Endothelial cell of umbilical vein (primary cell): ENCODE results near the gene TRAF1. TPM values are rescaled to one million over a fixed set of nuclear protein-coding genes. Genes with fewer than 3 reads are reported as not detected.

Experiments
- BruUV-seq: library from RNA; stranded (reverse); fragments of 400-500 nt; replicated peaks from 2 replicates; lab custom pipeline; 2021; lab: Mats Ljungman, UMichigan
- CTCF ChIA-PET: fragments of 300-600, 350-600 bp; sonication (Branson Sonifier 250); formaldehyde crosslinking; loops from one replicate; lab custom pipeline; 2021; ENCODE audit warnings: antibody characterized with exemption, inconsistent platforms; lab: Charles Lee
- POLR2A ChIA-PET: fragments of 300-600, 350-600 bp; sonication (Branson Sonifier 250); formaldehyde crosslinking; loops from one replicate; lab custom pipeline; 2021; ENCODE audit warnings: antibody characterized with exemption, inconsistent platforms; lab: Charles Lee
- DNase-seq: peaks from one replicate; pipeline ENCODE4 v3.0.0-alpha.2; 2011; ENCODE audit warnings: low read depth, low spot score
- FAIRE-seq: peaks from 2 replicates; lab custom pipeline; 2011; peaks lifted over from hg19 to GRCh38; lab: Jason Lieb, UNC
- H2AFZ ChIP-seq: 2 replicates; pipeline ENCODE4 v1.6.0; 2012; ENCODE audit warnings: low read depth, low read length, control low read depth, inconsistent platforms
- H3K27ac ChIP-seq: 2 replicates; pipeline ENCODE4 v1.5.1; 2011; ENCODE audit warnings: low read depth, mild to moderate bottlenecking, control low read depth, low read length, moderate library complexity; ENCODE audit not compliant: insufficient read depth
- H3K27me3 ChIP-seq, 2 experiments: 2 replicates each; pipeline versions ENCODE4 v1.6.0 to v1.6.1; 2011; ENCODE audit warnings: low read length in 2 of 2, mixed read lengths in 1 of 2; ENCODE audit not compliant: control insufficient read depth in 2 of 2, insufficient read depth in 2 of 2
- H3K36me3 ChIP-seq, 2 experiments: 2 replicates in 1 of 2; 3 replicates in 1 of 2; pipeline ENCODE4 v1.5.1; 2011; ENCODE audit warnings: low read length in 2 of 2, mild to moderate bottlenecking in 1 of 2, moderate library complexity in 1 of 2; ENCODE audit not compliant: control insufficient read depth in 2 of 2, insufficient read depth in 2 of 2; ENCODE audit errors: extremely low read depth in 1 of 2
- H3K4me1 ChIP-seq: 3 replicates; pipeline ENCODE4 v1.5.1; 2011; ENCODE audit warnings: mild to moderate bottlenecking, low read length; ENCODE audit not compliant: control insufficient read depth, insufficient read depth; ENCODE audit errors: extremely low read depth
- H3K4me2 ChIP-seq: 2 replicates; pipeline ENCODE4 v1.6.1; 2011; ENCODE audit warnings: low read length, control low read depth, mixed read lengths; ENCODE audit not compliant: insufficient read depth
- H3K4me3 ChIP-seq, 3 experiments: fragments of 200-600 bp in 1 of 3; sonication (generic), shearing (Covaris generic) in 1 of 3; replicated peaks in 1 of 3; 2 replicates each; pipeline ENCODE4 v1.5.1; 2011 to 2016; ENCODE audit warnings: control low read depth in 3 of 3, low read length in 3 of 3, mild to moderate bottlenecking in 2 of 3, inconsistent platforms in 1 of 3, low read depth in 1 of 3, moderate library complexity in 1 of 3; ENCODE audit not compliant: insufficient read depth in 1 of 3
- H3K79me2 ChIP-seq: 2 replicates; pipeline ENCODE4 v1.6.0; 2012; ENCODE audit warnings: low read length, inconsistent platforms; ENCODE audit not compliant: control insufficient read depth, insufficient read depth
- H3K9ac ChIP-seq: replicated peaks from 2 replicates; pipeline ENCODE3; 2011; ENCODE audit warnings: low read length, control low read depth; ENCODE audit not compliant: insufficient read depth; ENCODE audit errors: extremely low read depth
- H3K9me1 ChIP-seq: replicated peaks from 3 replicates; pipeline ENCODE4 v1.6.0; 2011; ENCODE audit warnings: mild to moderate bottlenecking, low read length; ENCODE audit not compliant: control insufficient read depth, insufficient read depth; ENCODE audit errors: extremely low read depth
- H3K9me3 ChIP-seq: replicated peaks from 2 replicates; pipeline ENCODE4 v1.5.1; 2012; ENCODE audit warnings: low read length, inconsistent platforms; ENCODE audit not compliant: control insufficient read depth, insufficient read depth
- H4K20me1 ChIP-seq: replicated peaks from 2 replicates; pipeline ENCODE3; 2011; ENCODE audit warnings: mild to moderate bottlenecking, low read length; ENCODE audit not compliant: control insufficient read depth, insufficient read depth; ENCODE audit errors: extremely low read depth
- GATA2 ChIP-seq: IDR thresholded peaks from 2 replicates; pipeline ENCODE4 v1.7.0; 2011; ENCODE audit warnings: low read depth, mild to moderate bottlenecking, moderate library complexity, mixed read lengths, low read length; ENCODE audit not compliant: insufficient read length, insufficient read depth
- dilution Hi-C: fragments of 300-500 bp; cut with MboI; formaldehyde crosslinking; loops from one replicate; pipeline ENCODE4 v1.15.0; 2019; ENCODE audit warnings: low sequenced_read_pairs; ENCODE audit not compliant: extremely low pct_ligation_motif_present
- intact Hi-C: fragments of 100-400 bp; cut with micrococcal nuclease; formaldehyde crosslinking; loops from one replicate; pipeline ENCODE4 v1.10.0; 2022
- polyA plus RNA-seq, 4 experiments: library from polyadenylated mRNA; depleted of rRNA in 3 of 4; stranded (reverse) in 3 of 4; unstranded in 1 of 4; fragments of >200 nt; gene quantifications; 2 replicates each; pipeline versions ENCODE4 v1.2.1 to v1.2.3, GENCODE V29; 2011 to 2012; ENCODE audit warnings: missing spikeins in 1 of 4
- total RNA-seq: library from RNA; stranded (reverse); gene quantifications from 2 replicates; pipeline ENCODE4 v1.2.3, GENCODE V29; 2021
- TF ChIP-seq, protein P1 (sequence below), 2 donors: IDR thresholded peaks; 1 replicate in 1 of 2; 2 replicates in 1 of 2; pipeline ENCODE4 v1.5.1; 2011; ENCODE audit warnings: low read length in 2 of 2, mild to moderate bottlenecking in 2 of 2, moderate library complexity in 2 of 2, control low read depth in 1 of 2, inconsistent platforms in 1 of 2, low read depth in 1 of 2; ENCODE audit not compliant: insufficient read depth in 1 of 2; ENCODE audit errors: extremely low read depth in 1 of 2

Gene TRAF1
- total and polyA plus RNA-seq, 2 donors (not counting 3 experiments of a cell fraction or from before 2014, with no cell fraction given) = 2.0 to 2.6 TPM

DNA sequence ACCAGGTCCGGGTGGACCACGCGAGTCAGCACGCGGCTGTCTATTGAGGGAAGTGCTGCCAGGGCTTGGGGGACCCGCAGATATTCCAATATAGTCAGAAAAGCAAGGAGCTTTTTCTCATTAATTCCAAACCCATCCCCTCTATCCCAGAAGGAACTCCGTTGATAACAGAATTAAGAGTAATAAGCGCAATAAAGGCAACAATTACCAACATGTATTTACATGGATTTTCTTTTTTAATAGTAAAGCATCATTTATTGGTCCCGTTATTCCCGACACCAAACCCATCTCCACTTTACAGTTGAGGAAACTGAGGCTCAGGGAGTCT, 57.3 kb downstream of the TRAF1 start:
- no TSS peak for BruUV-seq
- CTCF ChIA-PET = interaction anchor here (0.8 to 5.6 kb wide), 10 partner anchors 11 to 249 kb away, joined by 3 to 38 read pairs (median 4); no protein-coding TSS in a partner anchor
- dilution Hi-C loops = no loop called here

More for the DNA sequence above, 57.3 kb downstream of the TRAF1 start:
- intact Hi-C loops = loop anchor here (1.0 to 2.0 kb wide), 3 partner anchors 67 to 205 kb away; partner anchors contain the start of genes CNTRL and FBXW2
- Histone ChIP-seq H3K79me2 (peaks cover 4% of the 10 kb centered on the region), H3K9me1 (no peaks in the 10 kb centered on the region), H3K9ac (no peak overlapping the region), H4K20me1 (no peaks in the 10 kb centered on the region), H3K9me3 (no peaks in the 10 kb centered on the region), H2AFZ (peak overlapping the region; percentile 86), H3K4me1 (peaks cover 16% of the 10 kb centered on the region), H3K36me3 (peaks cover 17 to 25% of the 10 kb centered on the region in 2 experiments), H3K27ac (no peak overlapping the region), H3K27me3 (no peaks in the 10 kb centered on the region), H3K4me3 (peak overlapping the region in 2 of 3 experiments; percentile 19 to 58), H3K4me2 (peak overlapping the region; percentile 32)
- FAIRE-seq = peak; percentile 8
- TF ChIP-seq, protein P1, sequence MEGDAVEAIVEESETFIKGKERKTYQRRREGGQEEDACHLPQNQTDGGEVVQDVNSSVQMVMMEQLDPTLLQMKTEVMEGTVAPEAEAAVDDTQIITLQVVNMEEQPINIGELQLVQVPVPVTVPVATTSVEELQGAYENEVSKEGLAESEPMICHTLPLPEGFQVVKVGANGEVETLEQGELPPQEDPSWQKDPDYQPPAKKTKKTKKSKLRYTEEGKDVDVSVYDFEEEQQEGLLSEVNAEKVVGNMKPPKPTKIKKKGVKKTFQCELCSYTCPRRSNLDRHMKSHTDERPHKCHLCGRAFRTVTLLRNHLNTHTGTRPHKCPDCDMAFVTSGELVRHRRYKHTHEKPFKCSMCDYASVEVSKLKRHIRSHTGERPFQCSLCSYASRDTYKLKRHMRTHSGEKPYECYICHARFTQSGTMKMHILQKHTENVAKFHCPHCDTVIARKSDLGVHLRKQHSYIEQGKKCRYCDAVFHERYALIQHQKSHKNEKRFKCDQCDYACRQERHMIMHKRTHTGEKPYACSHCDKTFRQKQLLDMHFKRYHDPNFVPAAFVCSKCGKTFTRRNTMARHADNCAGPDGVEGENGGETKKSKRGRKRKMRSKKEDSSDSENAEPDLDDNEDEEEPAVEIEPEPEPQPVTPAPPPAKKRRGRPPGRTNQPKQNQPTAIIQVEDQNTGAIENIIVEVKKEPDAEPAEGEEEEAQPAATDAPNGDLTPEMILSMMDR (IDR thresholded peaks at IDR 0.05; ENCODE audit: extremely low read depth in 1 of 2, insufficient read depth in 1 of 2, low read depth in 1 of 2, low read length in 2 of 2) = peak in 1 of 2 donors; percentile 3
- TF ChIP-seq GATA2 = no peak
- no peak for DNase-seq
- POLR2A ChIA-PET = no interaction called here
